Activated CD4-positive, alpha-beta T cell treated with anti-CD3 and anti-CD28 coated beads for 36 hours (primary cell): ENCODE data around the gene HNRNPA3. TPM values are rescaled to one million over a fixed set of nuclear protein-coding genes. Genes with fewer than 3 reads are reported as not detected.
"Not testable (repeated sequence)": the region's sequence is repeated elsewhere in the genome, so short reads cannot be mapped to it uniquely, and the experiment has no call there.

Experiments
- ATAC-seq: fragments of 200-7000 bp; cut with Tn5 transposase; one replicate; pipeline ENCODE4 v1.10.0; 2021; ENCODE audit warnings: mild to moderate bottlenecking, moderate library complexity
- CTCF ChIA-PET: fragments of 350-600 bp; sonication (Branson Sonifier 250); formaldehyde crosslinking; loops from one replicate; lab custom pipeline; 2021; ENCODE audit warnings: antibody characterized with exemption; lab: Charles Lee
- POLR2A ChIA-PET: fragments of 350-600 bp; sonication (Branson Sonifier 250); formaldehyde crosslinking; loops from one replicate; lab custom pipeline; 2021; ENCODE audit warnings: antibody characterized with exemption, inconsistent platforms; lab: Charles Lee
- DNase-seq: peaks from one replicate; pipeline ENCODE4 v3.0.0-alpha.2; 2020
- H3K27ac Mint-ChIP-seq: one replicate; pipeline ENCODE4 v1.8.0; 2021; ENCODE audit warnings: mixed read lengths
- H3K27me3 Mint-ChIP-seq: one replicate; pipeline ENCODE4 v1.8.0; 2021; ENCODE audit warnings: mixed read lengths
- H3K36me3 Mint-ChIP-seq: one replicate; pipeline ENCODE4 v1.8.0; 2021; ENCODE audit warnings: low read depth, mixed read lengths
- H3K4me1 Mint-ChIP-seq: one replicate; pipeline ENCODE4 v1.8.0; 2021; ENCODE audit warnings: mixed read lengths
- H3K4me3 Mint-ChIP-seq: one replicate; pipeline ENCODE4 v1.8.0; 2021; ENCODE audit warnings: mild to moderate bottlenecking, moderate library complexity, mixed read lengths
- H3K9me3 Mint-ChIP-seq: one replicate; pipeline ENCODE4 v1.8.0; 2021; ENCODE audit warnings: low read depth, mixed read lengths
- intact Hi-C, 2 experiments: fragments of 100-400 bp; cut with DNase I in 1 of 2; cut with micrococcal nuclease in 1 of 2; formaldehyde crosslinking; loops; one replicate each; pipeline versions ENCODE4 v1.14.2 to v1.15.1; 2022 to 2024; cut with DNase I, micrococcal nuclease
- total RNA-seq, 2 experiments: library from RNA; stranded (reverse); gene quantifications; one replicate each; pipeline ENCODE4 v1.2.3, GENCODE V29; 2021

The HNRNPA3 gene
- total RNA-seq, 2 experiments from 2014 or later: 200 to 290 TPM

DNA sequence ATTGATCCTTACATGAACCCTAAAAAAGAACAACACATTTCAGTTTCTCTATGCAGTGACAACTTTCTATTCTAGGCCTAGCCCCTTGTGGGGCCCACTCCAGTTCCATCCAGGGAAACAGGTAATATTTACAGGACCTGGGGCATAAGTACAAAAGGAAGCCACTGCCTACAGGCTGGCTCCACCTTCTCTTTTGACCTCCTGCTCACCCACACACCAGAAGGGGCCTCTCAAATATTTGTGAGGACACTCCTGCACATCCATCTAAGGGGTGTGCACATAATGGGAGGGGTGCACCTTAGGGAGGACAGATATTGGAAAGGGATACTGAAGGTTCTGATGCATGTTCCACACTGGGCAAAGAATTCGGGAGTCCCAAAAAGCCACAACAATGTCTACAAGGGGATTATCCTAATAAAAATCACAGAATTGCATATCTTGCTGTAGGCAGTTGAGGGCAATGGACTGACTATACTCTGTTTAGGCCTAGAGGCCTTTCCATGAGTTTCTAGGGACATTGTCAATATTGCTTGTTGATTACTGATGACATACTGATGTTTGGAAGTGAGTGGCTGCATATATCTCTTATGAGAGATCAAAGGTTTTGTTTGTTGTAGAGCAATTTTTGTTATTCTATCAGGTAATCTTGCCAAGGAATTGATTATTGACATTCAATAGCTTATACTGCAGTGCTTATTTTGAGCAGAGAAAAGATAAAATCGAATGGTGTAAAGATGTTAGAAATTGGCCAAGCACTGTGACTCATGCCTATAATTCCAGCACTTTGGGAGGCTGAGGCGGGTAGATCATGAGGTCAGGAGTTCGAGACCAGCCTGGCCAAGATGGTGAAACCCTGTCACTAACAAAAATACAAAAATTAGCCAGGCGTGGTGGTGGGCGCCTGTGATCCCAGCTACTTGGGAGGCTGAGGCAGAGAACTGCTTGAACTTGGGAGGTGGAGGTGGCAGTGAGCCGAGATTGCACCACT lies 23.8 kb upstream of the HNRNPA3 start:
- DNase-seq: no peak
- POLR2A ChIA-PET: no interaction called here
- Mint-ChIP-seq H3K27ac (no peak overlapping the region), H3K9me3 (no peaks in the 10 kb centered on the region), H3K4me3 (no peak overlapping the region), H3K36me3 (no peaks in the 10 kb centered on the region), H3K4me1 (peaks cover 2% of the 10 kb centered on the region), H3K27me3 (no peaks in the 10 kb centered on the region)
- no peak for ATAC-seq
- CTCF ChIA-PET: interaction anchor here (0.6 to 1.3 kb wide), 2 partner anchors 9 to 23 kb away, joined by 3 to 4 read pairs; no protein-coding TSS in a partner anchor
- intact Hi-C loops: no loop called here

DNA sequence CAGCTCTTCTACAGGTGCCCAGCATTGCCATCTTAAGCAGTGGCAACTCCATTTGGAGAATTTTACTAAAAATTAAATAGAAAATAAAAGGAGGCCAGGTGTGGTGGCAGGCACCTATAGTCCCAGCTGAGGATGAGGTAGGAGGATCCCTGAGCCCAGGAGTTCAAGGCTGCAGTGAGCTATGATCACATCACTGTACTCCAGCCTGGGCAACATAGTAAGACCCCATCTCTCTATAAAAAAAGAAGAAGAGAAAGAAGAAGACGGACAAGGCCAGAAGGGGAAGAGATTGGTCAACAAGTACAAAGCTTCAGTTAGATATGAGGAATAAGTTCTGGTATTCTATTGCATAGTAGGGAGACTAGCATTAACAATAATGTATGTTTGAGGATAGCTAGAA lies 21.7 kb upstream of the HNRNPA3 start:
- Mint-ChIP-seq H3K4me1 (peaks cover 2% of the 10 kb centered on the region), H3K4me3 (no peak overlapping the region), H3K27me3 (no peaks in the 10 kb centered on the region), H3K9me3 (no peaks in the 10 kb centered on the region), H3K27ac (no peak overlapping the region), H3K36me3 (no peaks in the 10 kb centered on the region)
- POLR2A ChIA-PET: no interaction called here
- intact Hi-C loops: no loop called here
- ATAC-seq: no peak
- DNase-seq: no peak
- CTCF ChIA-PET: interaction anchor here (0.5 to 1.0 kb wide), 6 partner anchors 13 to 521 kb away, joined by 3 to 4 read pairs (median 3); no protein-coding TSS in a partner anchor

DNA sequence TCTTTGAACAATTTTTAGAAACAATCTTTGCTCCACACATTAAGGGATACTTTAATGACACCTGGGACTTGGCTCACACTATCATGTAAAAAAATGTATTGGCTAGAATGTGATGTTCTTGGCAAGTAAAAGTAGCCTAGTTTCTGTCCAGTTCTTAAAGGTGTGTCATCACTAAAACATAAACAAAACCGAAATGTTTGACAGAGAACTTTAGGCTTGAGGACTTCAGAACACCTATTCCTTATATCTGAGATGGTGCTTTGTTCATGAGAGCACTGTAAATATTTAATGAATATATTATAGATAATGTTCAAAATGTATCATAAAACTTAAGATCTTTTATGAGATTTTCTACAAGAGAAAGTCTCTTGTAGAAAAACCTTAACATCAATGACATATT lies 19.8 kb upstream of the HNRNPA3 start:
- no peaks in the 10 kb centered on the region for H3K9me3 Mint-ChIP-seq
- CTCF ChIA-PET: no interaction called here
- DNase-seq (no peak), ATAC-seq (no peak)
- H3K27me3 Mint-ChIP-seq: no peaks in the 10 kb centered on the region
- H3K4me1 Mint-ChIP-seq: peaks cover 2% of the 10 kb centered on the region
- no peak overlapping the region for H3K27ac Mint-ChIP-seq
- H3K36me3 Mint-ChIP-seq: no peaks in the 10 kb centered on the region
- POLR2A ChIA-PET: no interaction called here
- intact Hi-C loops: no loop called here
- H3K4me3 Mint-ChIP-seq: no peak overlapping the region

DNA sequence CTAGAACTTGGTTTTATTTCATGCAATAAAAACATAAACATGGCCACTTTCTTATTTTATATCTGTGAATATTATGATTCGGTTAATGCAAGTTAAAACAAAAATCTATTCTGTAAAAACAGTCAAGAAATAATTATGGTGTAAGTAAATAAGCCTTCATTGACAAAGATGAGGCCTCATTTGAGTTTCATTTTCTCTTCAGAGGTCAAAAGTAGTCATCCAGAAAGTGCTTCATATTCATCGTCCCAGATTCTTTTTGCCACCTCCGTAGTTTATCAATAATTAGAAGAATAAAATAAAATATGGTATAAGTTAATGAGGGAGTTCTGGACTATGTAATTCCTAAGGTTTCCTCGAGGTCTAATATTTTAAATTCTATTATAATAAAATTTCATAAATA lies 19.4 kb upstream of the HNRNPA3 start:
- CTCF ChIA-PET: interaction anchor here (1.1 to 2.8 kb wide), 2 partner anchors 29 to 44 kb away, joined by 4 to 10 read pairs; no protein-coding TSS in a partner anchor
- Mint-ChIP-seq H3K4me3 (no peak overlapping the region), H3K4me1 (peaks cover 2% of the 10 kb centered on the region), H3K9me3 (no peaks in the 10 kb centered on the region), H3K27me3 (no peaks in the 10 kb centered on the region), H3K36me3 (no peaks in the 10 kb centered on the region), H3K27ac (no peak overlapping the region)
- POLR2A ChIA-PET: no interaction called here
- intact Hi-C loops: no loop called here
- DNase-seq (no peak), ATAC-seq (no peak)

DNA sequence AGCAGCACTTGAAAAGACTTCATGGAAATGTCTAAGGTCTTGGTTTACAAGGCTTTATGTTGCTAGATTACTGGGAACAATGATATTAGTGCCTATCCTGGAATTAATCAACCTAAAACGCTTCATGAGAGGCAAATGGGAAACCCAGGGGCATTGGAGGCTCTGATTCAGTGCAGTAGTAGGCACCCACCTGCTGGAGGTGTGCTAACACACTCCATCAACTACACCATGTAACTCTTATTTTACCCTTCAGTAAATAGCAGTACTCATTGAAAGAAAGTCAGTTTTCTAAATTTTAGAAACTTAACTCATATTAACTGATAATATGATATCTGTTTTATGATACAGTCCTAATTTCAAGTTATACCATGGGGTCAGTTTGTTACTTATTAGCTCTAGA lies 17.4 kb upstream of the HNRNPA3 start:
- ATAC-seq: peak; percentile 51
- POLR2A ChIA-PET: interaction anchor here (1.2 kb wide), 1 partner anchor 17 kb away, joined by 3 read pairs; the partner anchor contains the start of gene HNRNPA3
- Mint-ChIP-seq H3K27ac (no peak overlapping the region), H3K27me3 (no peaks in the 10 kb centered on the region), H3K36me3 (no peaks in the 10 kb centered on the region), H3K4me1 (peaks cover 2% of the 10 kb centered on the region), H3K4me3 (no peak overlapping the region), H3K9me3 (no peaks in the 10 kb centered on the region)
- intact Hi-C loops: no loop called here
- DNase-seq: no peak
- CTCF ChIA-PET: interaction anchor here (0.6 to 2.8 kb wide), 3 partner anchors 31 to 101 kb away, joined by 5 to 10 read pairs (median 6); no protein-coding TSS in a partner anchor

DNA sequence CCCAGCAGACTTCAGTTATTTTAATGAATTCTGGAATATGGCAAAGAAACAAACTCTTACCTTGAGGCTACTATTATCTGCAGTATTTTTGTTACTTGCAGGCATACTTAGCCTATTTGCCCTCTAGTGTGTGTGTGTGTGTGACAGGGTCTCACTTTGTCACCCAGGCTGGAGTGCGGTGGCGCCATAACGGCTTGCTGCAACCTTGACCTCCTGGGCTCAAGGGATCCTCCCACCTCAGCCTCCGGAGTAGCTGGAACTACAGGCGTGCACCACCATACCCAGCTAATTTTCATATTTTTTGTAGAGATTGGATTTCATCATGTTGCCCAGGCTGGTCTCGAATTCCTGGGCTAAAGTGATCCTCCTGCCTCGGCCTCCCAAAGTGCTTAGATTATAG lies 12.2 kb upstream of the HNRNPA3 start:
- H3K9me3 Mint-ChIP-seq: not testable (repeated sequence)
- CTCF ChIA-PET: interaction anchor here (0.5 to 0.6 kb wide), 2 partner anchors 31 to 64 kb away, joined by 3 to 4 read pairs; partner anchors contain the start of gene NFE2L2

DNA sequence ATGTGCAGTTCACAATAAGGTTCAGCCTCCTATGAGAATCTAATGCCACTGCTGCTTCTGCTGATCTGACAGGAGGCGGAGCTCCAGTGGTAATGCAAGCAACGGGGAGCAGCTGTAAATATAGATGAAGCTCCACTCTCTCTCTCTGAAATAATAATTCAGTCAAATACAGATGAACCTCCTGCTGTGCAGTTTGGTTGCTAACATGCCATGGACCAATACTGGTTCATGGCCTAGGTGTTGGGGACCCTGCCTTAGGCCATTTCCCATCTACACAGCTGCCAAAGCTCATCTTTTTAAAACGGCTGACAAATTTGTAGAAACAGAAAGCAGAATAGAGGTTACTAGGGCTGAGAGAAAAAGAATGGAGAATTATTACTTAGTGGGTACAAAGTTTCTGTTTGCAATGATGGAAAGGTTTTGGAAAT lies 10.7 kb upstream of the HNRNPA3 start:
- Mint-ChIP-seq H3K4me1 (peaks cover 9% of the 10 kb centered on the region), H3K4me3 (no peak overlapping the region), H3K27me3 (no peaks in the 10 kb centered on the region), H3K27ac (no peak overlapping the region), H3K36me3 (no peaks in the 10 kb centered on the region), H3K9me3 (no peaks in the 10 kb centered on the region)
- ChIA-PET POLR2A (interaction anchor here (1.8 kb wide), 1 partner anchor 10 kb away, joined by 7 read pairs; the partner anchor contains the start of gene HNRNPA3), CTCF (interaction anchor here (0.5 to 2.7 kb wide), 5 partner anchors 19 to 281 kb away, joined by 3 to 16 read pairs (median 4); no protein-coding TSS in a partner anchor)
- intact Hi-C loops: no loop called here
- ATAC-seq: no peak
- no peak for DNase-seq

More for the DNA sequence above, 12.2 kb upstream of the HNRNPA3 start:
- H3K36me3 Mint-ChIP-seq, ATAC-seq, POLR2A ChIA-PET, H3K4me3 Mint-ChIP-seq, H3K27me3 Mint-ChIP-seq, DNase-seq, H3K27ac Mint-ChIP-seq, H3K4me1 Mint-ChIP-seq, intact Hi-C loops: not testable (repeated sequence)

DNA sequence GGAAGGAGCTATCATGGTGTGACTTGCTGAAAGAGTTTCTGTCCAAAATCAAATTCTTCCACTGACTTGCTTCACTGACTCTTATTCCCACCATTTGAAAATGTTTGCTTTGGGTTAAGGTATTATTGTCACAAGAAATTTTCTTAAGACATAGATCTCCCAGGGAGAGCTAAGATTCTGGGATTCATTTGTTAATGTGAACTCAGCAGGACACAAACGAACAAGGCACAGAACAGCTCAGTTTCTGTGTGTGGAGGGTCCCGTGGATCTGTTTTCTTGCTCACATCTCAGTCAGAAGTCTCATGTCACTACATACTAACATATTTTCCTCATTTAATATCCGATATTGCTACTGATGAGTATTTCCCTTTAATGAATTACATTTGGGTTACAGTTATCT lies 8.2 kb upstream of the HNRNPA3 start:
- H3K9me3 Mint-ChIP-seq: no peaks in the 10 kb centered on the region
- H3K36me3 Mint-ChIP-seq: peaks cover 3% of the 10 kb centered on the region
- DNase-seq: no peak
- POLR2A ChIA-PET: no interaction called here
- no peak overlapping the region for H3K4me3 Mint-ChIP-seq
- intact Hi-C loops: no loop called here
- H3K27me3 Mint-ChIP-seq: no peaks in the 10 kb centered on the region
- H3K27ac Mint-ChIP-seq: no peak overlapping the region
- no peak for ATAC-seq
- CTCF ChIA-PET: interaction anchor here (0.6 to 1.5 kb wide), 2 partner anchors 40 to 55 kb away, joined by 3 to 5 read pairs; no protein-coding TSS in a partner anchor
- H3K4me1 Mint-ChIP-seq: peaks cover 20% of the 10 kb centered on the region

DNA sequence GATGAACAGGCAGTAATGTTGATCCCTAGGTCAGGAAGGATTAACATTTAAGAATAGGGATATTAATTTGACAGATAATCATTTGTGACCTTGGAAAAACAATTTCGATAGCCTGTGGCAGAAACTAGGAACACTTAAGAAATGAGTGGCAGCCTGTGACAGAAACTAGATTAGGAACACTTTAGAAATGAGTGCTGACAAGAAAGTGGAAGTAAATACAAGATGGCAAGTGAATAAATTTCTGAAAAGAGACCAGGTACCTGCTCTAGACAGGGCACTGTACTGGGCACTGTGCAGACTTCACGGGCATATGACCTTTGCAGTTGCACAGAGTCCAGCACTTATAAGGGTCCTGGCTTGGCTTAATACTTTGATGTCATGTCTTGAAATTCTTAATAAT lies 5.5 kb upstream of the HNRNPA3 start:
- H3K4me3 Mint-ChIP-seq: no peak overlapping the region
- DNase-seq (no peak), ATAC-seq (peak; percentile 57)
- intact Hi-C loops: loop anchor here (2.0 to 5.0 kb wide), 2 partner anchors 35 to 380 kb away; no protein-coding TSS in a partner anchor
- H3K9me3 Mint-ChIP-seq: no peaks in the 10 kb centered on the region
- peaks cover 10% of the 10 kb centered on the region for H3K36me3 Mint-ChIP-seq
- peak overlapping the region; percentile 34 for H3K27ac Mint-ChIP-seq
- no peaks in the 10 kb centered on the region for H3K27me3 Mint-ChIP-seq
- CTCF ChIA-PET: interaction anchor here (0.7 kb wide), 1 partner anchor 42 kb away, joined by 3 read pairs; no protein-coding TSS in a partner anchor
- H3K4me1 Mint-ChIP-seq: peaks cover 26% of the 10 kb centered on the region
- POLR2A ChIA-PET: no interaction called here

DNA sequence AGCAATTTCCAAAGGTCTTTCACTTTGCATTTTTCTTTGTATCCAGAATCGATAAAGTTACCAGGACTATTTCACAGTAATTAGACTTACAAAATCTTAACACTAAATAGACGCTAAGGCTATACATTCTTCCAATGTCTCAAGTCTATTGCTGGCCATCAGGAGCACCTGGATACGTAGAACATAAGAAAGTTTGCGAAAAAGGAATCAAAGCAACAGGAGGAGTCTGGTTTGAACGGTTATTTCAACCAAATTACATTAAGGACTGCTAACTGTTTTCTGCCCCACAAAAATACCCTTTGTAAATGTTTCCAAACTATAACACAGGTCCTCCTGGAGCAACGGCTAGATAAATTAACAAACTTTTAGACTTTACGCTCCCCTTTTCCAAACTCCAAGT lies 1.4 kb upstream of the HNRNPA3 start:
- intact Hi-C loops: loop anchor here (5.0 kb wide), 2 partner anchors 121 to 181 kb away; partner anchors contain the start of gene AGPS (in 1 of the 2)
- ChIA-PET POLR2A (interaction anchor here (0.7 to 2.5 kb wide), 6 partner anchors 9 to 81 kb away, joined by 3 to 53 read pairs (median 5); partner anchors contain the start of gene NFE2L2), CTCF (interaction anchor here (1.0 to 1.7 kb wide), 6 partner anchors 10 to 55 kb away, joined by 3 to 18 read pairs (median 4); partner anchors contain the start of gene NFE2L2)
- peak overlapping the region; percentile 86 for H3K4me3 Mint-ChIP-seq
- no peak for DNase-seq
- peaks cover 39% of the 10 kb centered on the region for H3K36me3 Mint-ChIP-seq
- H3K4me1 Mint-ChIP-seq: peaks cover 41% of the 10 kb centered on the region
- H3K27me3 Mint-ChIP-seq: no peaks in the 10 kb centered on the region
- H3K9me3 Mint-ChIP-seq: no peaks in the 10 kb centered on the region
- ATAC-seq: no peak
- H3K27ac Mint-ChIP-seq: peak overlapping the region; percentile 99
